Stimulated activated CD8-positive, alpha-beta memory T cell treated with anti-CD3 and anti-CD28 coated beads, Interleukin-12 subunit alpha, Interleukin-12 subunit beta, amount 100 ng/mL, for 1 hour (primary cell): ENCODE data around the gene FHIT.

Experiments used
- DNase-seq: peaks from one replicate; pipeline ENCODE4 v3.0.0-alpha.2; 2020; ENCODE audit warnings: low read depth

FHIT gene

DNA sequence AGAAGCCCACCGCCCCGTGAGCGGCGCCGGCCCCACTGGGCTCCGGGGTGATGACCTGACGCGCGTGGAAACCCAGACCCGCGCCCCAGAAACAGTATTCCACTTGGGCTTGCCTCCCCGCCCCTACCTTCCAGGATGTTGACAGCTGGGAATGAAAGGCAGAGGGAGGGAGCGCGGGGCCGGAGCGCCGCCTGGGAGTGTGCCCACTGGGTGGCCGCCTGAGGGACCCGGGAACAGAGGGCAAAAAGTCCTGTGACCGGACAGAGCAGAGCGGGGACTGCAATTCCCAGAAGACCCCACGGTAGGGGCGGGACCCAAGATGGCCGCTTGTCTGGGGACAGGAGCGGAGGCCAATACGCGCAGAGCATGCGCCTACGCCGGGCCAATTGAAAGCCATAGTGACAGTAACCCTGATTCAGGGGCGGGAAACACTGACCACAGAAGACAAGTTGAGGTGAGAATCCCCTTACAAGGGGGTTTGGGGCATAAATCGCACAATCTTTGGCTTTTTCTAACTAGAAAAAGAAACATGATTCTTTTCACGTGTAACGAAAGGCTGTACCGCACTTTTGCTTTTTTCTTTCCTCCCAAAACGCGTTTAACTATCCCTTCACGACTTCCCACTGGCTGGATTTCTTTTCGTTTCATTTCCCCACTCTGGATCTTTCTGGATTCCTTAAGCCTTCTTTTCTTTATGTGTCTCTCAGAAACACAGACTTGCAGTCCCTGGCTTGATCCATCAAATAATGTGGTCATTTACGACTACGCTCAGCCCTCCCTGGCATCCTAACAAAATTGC lies at the start of gene FHIT:
Gene FHIT, minus strand, starts transcription at position 279 of the 799 bp plus-strand sequence.
- DNase-seq: peak; percentile 80

DNA sequence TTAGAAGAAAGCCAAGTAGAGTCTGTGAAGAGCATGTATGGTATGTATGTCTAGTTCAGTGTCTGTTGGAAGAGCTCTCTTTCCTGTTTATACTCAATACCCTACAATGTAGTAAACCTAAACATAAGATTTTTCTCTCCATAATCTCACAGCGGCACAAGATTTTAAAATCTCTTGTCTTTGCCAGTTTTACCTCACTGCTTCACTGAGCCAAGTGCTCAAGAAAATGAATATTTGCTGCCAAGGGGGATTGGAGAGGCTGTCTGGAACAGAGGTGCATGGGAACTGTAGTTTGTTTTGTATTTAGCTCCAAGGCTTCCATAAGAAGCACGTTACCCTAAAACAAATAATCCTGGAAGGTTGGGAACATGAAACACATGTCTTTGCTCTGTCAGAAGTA lies 49.5 kb upstream of the FHIT start:
- DNase-seq: no peak

DNA sequence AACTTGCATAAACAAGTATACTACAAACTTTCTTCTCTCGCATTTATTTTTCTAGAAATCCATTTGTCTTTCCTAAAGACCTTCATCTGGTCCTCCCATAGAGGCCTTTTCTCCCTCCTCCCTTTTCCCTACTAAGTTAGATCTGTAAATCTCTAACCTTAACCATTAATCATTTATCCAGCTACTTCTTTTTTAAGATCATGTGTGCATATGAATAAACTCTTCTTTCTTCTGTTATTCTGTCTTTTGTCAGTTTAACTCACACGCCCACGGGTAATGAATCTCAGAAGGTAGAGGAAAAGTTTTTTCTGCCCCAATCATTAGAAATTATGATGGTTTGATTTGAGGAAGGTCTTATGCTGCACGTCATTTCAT lies 48.7 kb upstream of the FHIT start:
- no peak for DNase-seq

DNA sequence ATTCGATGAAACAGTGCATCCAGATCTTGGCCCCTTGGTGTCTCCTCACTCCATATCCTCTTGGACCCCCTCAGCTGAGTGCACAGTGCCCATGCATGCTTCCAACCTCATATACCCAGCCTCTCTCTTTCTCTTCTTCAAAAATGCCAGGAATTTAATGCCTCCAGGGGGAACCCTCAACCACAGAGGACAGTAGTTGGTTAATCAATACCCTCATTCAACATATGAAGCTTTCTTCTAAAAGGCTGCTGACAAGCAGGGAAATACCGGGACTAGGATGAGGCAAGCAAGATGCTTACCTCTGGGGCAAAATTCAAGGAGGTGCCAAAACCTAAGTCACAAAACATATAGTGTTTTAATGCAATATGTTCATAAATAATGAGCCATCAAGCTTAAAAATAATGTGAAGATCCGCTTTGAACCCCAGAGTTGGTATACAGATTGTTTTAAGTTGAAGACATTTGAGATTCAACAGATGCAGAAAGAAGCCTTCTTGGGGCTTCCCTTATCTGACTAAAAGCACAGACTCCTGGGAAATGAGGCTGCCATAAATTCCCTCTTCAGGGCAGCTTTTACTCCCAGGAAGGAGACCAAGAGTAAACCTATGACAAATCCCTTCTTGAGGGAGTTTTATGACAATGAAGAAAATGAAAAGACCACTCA lies 48.2 kb upstream of the FHIT start:
- DNase-seq: no peak

DNA sequence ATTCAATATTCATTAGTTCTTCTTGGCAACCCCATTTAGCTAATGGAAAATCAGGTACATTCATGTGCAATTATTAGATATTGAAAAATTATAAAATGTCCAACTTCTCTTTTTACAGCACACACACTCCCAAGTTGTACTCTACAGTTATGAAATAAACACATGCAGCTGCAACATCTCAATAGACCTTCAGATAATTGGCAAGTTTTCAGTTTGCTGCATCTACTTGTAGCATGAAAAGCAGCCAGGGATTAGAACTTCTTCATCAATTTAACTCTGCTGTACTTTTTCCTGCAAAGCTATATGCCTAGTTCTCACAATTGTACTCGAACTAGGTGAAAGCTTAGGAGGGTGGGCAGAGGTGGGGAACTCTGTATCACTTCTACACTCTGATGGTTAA lies 46.6 kb upstream of the FHIT start:
- DNase-seq: no peak

DNA sequence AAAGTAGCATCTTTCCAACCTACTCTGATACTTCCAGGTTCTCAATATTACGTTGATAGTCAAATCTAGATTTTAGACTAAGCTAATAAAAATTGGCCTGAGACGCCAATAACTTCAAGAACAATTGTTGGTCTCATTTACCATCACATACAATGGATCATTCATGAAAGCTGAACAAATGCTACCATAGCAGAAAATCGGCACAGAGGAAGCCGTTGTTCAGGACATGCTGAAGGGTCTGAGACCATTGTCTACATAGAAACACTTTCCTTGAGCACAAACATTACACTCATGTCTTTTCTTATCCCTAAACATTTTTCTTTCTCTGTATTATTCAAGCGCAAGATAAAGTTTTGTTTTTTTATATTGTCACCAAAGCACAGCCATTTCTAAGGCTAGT lies 37.2 kb upstream of the FHIT start:
- no peak for DNase-seq

DNA sequence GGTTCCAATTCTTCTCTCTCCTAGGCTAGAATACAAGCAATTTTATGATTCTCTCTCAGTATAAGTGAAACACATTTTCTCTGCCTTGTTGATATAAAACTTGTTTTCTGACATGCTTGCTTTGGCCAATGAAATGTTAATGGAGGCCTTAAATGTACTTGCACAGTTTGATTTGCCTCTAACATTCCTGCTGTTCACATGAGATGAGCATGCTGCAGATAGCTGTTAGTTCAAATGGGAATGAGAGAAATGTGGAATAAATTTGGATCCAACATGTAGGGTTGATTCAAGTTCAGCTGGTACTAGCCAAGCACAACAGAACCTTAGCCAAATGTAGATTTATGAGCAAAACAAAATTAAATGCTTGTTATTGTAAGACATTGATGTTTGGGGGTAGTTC lies 32.6 kb upstream of the FHIT start:
- DNase-seq: no peak

DNA sequence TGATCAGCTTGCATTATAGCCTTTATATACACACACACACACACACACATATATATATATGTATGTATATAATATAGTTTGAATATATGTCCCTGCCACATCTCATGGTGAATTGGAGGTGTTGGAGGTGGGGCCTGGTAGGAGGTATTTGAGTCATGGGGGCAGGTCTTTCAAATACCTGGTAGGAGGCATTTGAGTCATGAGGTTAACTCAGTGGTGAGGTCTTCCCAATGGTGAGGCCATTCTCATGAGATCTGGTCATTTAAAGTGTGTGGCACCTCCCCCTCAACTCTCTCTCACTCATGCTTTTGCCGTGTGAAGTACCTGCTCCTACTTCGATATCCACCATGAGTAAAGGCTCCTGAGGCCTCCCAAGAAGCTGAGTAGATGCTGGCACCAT lies 27.5 kb upstream of the FHIT start:
- DNase-seq: no peak

DNA sequence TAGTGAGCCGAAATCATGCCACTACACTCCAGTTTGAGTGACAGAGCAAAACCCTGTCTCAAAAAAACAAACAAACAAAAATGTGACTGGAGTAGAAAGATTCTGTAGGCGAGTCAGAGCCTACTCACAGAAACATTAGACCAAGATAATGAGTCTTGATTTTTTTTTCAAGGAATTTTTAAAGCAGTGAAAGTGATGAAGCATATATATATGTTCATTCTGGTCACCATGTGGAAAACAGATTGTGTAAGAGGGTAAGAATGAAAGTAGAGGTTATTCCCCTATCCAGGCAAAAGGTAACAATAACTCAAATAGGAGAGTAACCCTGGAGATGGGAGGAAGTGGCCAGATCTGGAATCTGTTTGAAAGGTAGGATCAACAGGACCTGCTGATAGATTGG lies 26.2 kb upstream of the FHIT start:
- no peak for DNase-seq

DNA sequence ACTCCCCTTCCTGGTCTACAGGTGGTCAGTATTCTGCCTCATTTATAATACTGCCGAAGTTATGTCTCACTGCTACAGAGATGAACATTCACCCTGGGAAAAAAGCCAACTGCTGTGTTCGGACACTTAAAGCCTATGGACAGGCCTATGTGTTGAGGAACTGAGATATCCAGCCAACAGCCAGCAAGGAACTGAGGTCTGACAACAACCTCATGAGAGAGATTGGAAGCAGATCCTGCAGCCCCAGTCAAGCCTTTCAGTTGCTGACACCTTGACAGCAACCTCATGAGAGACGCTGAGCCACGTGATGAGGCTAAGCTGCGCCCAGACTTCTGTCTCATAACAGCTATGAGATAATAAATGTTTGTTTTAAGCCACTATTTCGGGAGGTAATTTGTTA lies 18.2 kb upstream of the FHIT start:
- no peak for DNase-seq

DNA sequence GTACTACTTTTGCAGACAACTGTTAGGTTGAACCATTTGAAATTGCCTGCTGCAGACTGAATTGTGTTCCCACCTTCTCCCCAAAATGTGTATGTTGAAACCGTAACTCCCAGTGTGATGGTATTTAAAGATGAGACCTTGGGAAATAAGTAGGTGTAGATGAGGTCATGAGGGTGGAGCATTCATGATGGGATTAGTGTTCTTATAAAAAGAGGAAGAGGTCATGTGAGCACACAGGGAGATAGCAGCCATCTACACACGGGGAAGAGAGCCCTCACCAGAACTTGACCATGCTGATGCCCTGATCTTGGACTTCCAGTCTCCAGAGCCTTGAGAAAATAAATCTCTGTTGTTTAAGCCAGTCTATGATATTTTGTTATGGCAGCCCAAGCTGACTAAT lies 17.4 kb upstream of the FHIT start:
- DNase-seq: no peak

DNA sequence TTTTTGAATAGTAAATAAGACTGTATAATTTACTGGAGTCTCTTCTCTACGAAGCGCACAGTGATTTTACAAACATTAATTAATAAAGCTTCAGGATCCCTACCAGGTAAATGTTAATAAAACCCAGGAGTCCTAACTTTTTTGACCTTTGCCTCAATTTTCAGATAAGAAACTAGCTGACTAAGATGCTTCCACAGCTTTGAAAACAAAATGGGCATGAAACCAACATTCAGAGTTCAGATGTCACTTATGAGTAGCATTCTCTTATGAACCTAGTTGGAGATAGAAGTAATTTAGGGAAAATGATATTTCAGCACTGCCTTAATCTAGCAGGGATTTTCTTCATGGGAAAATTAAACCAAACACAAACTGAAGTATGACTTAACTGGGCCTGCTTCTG lies 13.0 kb upstream of the FHIT start:
- no peak for DNase-seq

DNA sequence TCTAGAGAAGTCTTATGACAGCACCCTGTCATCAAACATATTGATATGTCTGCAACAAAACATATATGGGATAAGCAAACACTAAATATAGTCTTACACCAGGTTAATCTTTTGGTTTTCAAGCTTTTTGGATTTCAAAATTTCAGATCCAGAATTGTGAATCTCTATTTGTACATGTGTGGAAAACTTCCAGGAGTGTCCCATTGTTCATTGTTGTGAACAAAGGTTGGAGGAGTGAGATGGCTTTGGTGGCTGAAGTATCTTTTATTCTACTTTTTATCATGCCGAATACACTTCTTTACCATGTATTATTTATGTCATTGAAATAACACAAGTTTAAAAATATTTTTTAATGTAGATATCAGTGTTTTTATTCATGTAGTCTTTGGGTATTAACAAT lies 5.9 kb upstream of the FHIT start:
- no peak for DNase-seq

DNA sequence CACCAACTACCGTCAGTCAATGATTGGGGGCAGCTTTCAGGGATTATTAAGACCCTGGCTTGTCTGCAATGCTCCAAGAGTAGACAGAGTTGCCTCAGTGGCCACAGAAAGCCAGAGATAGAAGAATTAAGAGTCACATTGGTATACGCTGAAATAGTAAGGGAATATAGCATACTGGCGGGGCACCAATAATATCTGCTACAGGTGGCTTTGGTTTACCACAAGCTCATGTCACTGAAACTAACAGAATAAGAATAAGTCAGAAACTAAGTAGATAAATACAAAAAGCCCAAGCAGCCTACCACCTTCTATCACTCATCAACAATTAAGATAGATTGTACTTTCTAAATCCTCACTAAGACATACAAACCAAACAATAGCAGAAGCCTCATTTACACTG lies 2.5 kb upstream of the FHIT start:
- no peak for DNase-seq

DNA sequence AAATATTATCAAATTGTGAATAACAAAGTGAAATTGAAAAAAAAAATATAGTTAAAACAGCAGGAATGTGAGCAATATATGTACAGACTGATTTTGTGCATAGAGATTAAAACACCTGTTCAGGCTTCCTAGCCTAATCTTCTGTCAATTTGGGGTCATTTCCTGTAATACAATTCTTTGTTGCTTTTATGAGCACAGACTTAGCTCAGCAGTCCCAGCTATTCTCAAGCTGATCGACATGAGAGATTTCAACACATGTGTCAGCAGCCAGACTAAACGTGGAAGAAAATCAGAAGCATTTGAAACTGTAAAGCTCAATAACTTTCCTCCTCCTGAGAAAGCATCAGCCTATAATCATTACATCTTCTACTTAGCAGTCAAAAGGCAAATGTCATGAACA lies 1.6 kb upstream of the FHIT start:
- DNase-seq: no peak

DNA sequence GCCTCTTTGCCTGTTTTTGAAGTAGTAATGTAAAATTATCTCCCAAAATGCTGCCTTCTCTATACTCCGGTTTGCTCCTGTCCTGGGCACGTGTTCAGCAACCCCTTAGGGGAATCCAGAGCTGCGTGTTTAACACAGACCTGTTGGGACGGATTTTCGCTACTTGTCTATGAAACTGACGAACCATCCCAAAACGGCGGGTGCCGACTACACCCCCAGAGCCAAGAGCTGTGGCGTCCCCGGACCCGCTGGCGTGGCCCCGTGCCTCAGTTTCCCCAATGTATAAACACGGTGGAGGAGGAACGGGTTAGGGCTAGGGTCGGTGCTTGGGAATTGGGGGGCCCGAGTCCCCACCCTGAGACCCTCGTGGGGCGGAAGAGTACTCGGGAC lies 473 bp downstream of the FHIT start:
- DNase-seq: no peak

DNA sequence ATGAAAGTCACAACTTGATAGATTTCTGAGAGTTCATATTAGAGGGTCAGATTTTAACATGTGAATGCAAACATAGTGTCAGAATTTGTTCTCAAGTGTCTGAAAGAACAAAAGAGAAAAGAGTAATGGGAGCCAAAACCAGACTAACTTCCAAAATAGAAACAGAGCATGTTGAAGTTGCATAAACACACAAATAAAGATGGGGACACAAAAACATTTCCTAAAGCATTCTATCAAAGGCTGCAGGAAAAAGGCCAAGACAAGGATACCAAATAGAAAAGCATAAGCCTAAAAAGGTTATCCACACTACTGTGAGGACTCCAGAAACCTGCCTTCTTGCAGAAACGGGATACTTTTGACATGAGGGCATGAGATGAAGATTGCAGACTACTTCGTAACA lies 2.8 kb downstream of the FHIT start:
- no peak for DNase-seq

DNA sequence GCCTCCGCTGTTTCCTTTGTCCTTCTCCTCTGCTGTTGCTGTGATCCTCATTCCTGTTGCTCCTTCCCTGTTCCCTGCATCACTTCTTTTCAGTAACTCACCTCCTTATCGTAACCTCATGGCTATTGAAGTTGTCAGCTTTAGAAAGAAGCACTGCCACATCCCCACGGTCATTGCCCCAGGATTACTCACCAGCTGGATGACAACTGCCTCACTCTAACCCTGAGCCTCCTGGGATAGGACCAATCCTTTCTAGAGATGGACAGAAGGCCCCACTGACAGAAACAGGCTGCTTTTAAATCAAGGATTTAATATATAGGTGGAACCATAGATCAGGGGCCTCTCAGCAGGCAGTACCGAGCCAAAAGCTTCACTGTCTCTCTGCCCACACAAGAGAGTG lies 4.1 kb downstream of the FHIT start:
- no peak for DNase-seq

DNA sequence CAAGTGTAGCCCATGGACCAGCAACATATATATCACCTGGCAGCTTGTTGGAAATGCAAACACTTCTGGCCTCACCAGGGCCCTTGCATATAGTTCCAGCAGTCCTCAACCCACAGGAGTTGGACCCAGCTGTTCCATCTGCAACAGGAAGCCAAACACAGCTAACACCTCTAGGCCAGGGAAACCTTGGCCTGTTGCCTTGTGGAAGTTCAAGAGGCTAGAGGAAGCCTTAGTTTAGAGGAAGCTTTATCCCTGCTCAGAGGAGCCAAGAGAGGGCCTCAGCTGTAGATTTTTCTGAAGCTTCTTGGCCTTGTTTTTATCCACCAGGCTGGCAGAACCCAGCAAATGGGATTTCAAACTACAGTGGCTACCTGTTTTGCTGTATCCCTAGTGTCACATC lies 11.4 kb downstream of the FHIT start:
- no peak for DNase-seq

DNA sequence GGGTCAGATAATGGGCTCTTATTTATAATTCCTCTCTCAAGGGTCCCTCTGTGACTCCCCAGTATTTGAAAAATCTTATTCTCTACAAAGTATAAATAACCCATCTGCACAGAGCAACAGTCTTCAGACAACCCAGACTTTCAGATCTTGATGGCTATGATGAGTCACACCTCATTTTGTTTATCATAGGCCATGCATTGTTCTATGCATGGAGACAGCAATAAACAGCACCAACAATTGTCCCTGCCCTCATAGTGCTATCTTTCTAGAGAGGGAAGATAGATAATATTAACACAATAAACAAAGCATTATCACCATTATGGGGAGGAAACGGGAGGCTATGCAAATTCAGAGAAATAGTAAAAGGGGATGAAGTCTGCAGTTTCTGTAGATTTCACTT lies 13.4 kb downstream of the FHIT start:
- DNase-seq: no peak

DNA sequence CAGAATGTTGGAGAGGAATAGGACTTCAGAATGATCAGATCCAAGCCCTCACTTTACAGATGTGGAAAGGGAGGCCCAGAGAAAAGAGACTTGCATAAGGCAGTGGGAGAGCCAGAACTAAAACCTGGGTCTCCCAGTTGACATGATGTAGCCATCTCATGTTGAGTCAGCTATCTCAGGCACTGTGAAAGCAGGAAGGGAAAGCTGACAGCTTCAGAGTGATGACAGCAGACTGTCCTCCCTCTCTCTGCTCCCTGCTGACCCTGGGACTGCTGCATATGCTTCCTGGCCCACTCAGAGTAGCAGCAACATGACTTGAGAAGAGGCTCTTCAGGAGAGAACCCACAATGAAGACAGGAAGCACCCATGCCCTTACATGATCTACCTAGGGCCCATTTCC lies 14.7 kb downstream of the FHIT start:
- DNase-seq: no peak

DNA sequence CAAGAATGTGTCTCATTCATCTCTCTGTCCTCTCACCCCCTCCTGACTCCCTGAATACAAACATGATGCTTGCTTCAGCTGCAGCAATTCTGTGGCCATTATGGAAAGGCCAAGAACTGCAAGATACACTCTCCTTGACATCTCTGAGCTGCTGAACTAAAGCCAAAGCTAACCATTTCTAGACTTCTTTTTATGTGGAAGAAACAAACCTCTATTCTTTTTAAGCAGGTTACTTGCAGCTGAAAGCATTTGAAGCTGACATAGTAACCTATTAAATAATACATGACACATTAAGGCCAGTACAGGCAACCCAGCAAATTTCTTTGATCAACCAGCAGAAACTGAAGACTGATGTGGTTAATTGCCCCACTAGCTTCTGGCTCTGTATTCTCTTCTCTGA lies 17.5 kb downstream of the FHIT start:
- no peak for DNase-seq

DNA sequence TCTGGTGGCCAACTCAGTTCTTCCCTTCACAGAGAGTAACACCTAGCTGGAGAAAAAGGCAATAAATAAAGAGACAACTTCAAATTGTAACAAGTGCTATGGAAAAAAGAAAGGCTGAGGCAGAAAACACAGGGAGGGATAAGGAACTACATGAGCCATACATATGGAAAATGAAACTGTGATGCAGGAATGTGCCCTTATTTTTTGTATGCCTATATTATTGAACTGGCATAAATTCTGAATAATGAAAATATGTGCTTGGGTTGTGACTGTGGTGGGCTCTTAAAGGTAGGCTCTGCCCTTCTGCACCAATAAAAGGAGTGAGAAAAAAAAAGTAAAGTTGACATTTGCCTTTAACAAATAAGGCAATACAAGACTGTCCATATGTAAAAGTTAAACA lies 19.6 kb downstream of the FHIT start:
- no peak for DNase-seq

DNA sequence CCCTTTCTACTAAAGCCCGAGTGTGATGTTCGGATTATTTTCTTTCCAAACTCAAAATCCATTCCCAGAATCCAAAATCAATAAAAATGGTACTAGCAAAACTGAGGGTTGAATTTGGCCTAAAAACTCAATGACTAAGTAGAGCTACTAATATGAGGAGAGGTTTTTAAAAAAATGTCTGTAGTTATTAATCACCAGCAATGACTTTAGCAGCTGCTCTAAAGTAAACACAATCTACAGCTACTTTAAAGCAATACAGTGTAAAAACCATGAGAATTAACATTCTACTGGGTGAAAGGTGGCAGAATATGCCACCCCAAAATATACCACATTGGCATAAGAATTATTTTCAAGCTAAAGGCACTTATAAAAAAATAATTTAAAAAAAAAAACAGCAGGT lies 23.5 kb downstream of the FHIT start:
- no peak for DNase-seq
